Measurements from ENCODE around the gene DTHD1.

DTHD1 gene

GRCh38 chr4:36325926-36326325, 44.5 kb downstream of the DTHD1 start:
- CTCF ChIA-PET: no interaction called here
- no peak for DNase-seq (ENCODE audit: low spot score)
- no peak for TF ChIP-seq CTCF (conservative IDR thresholded peaks at IDR 0.05; ENCODE audit: low read depth)
- POLR2A ChIA-PET (ENCODE audit: low non-redundant PET): no interaction called here
- H3K27ac ChIP-seq: no peak overlapping the region

GRCh38 chr4:36326476-36327029, 45.1 kb downstream of the DTHD1 start:
- POLR2A ChIA-PET (ENCODE audit: low non-redundant PET): no interaction called here
- H3K27ac ChIP-seq: no peak overlapping the region
- no peak for TF ChIP-seq CTCF (conservative IDR thresholded peaks at IDR 0.05; ENCODE audit: low read depth)
- CTCF ChIA-PET: no interaction called here
- no peak for DNase-seq (ENCODE audit: low spot score)

- TF ChIP-seq CTCF (conservative IDR thresholded peaks at IDR 0.05; ENCODE audit: low read depth): no peak
- CTCF ChIA-PET: interaction anchor here (0.8 kb wide), 1 partner anchor 111 kb away, joined by 4 read pairs; no protein-coding TSS in a partner anchor
- no peak overlapping the region for H3K27ac ChIP-seq
- DNase-seq (ENCODE audit: low spot score): no peak
- POLR2A ChIA-PET (ENCODE audit: low non-redundant PET): no interaction called here
Measured at GRCh38 chr4:36327400-36327799, 46.0 kb downstream of the DTHD1 start.

- CTCF ChIA-PET: no interaction called here
- no peak overlapping the region for H3K27ac ChIP-seq
- no peak for DNase-seq (ENCODE audit: low spot score)
- TF ChIP-seq CTCF (conservative IDR thresholded peaks at IDR 0.05; ENCODE audit: low read depth): no peak
- POLR2A ChIA-PET (ENCODE audit: low non-redundant PET): no interaction called here
Measured at GRCh38 chr4:36328130-36328529, 46.7 kb downstream of the DTHD1 start.

GRCh38 chr4:36329228-36329627, 47.8 kb downstream of the DTHD1 start:
- CTCF ChIA-PET: interaction anchor here (0.8 kb wide), 1 partner anchor 1060 kb away, joined by 3 read pairs; no protein-coding TSS in a partner anchor
- TF ChIP-seq CTCF (conservative IDR thresholded peaks at IDR 0.05; ENCODE audit: low read depth): no peak

GRCh38 chr4:36330796-36331195, 49.4 kb downstream of the DTHD1 start:
- no peak for TF ChIP-seq CTCF (conservative IDR thresholded peaks at IDR 0.05; ENCODE audit: low read depth)
- no peak overlapping the region for H3K27ac ChIP-seq
- ChIA-PET CTCF (no interaction called here), POLR2A (ENCODE audit: low non-redundant PET) (no interaction called here)
- no peak for DNase-seq (ENCODE audit: low spot score)

More at GRCh38 chr4:36329228-36329627, 47.8 kb downstream of the DTHD1 start:
- H3K27ac ChIP-seq: no peak overlapping the region
- POLR2A ChIA-PET (ENCODE audit: low non-redundant PET): no interaction called here
- DNase-seq (ENCODE audit: low spot score): no peak

Measured in RWPE1 (cell line).